Activated naive CD8-positive, alpha-beta T cell (primary cell): ENCODE measurements around the gene ZFYVE9.
"Not testable (repeated sequence)": the region's sequence is repeated elsewhere in the genome, so short reads cannot be mapped to it uniquely, and the experiment has no call there.

Source experiments
- H3K27ac Mint-ChIP-seq: one replicate; pipeline ENCODE4 v1.8.0; 2021; ENCODE audit warnings: mixed read lengths
- H3K27me3 Mint-ChIP-seq: one replicate; pipeline ENCODE4 v1.8.0; 2021; ENCODE audit warnings: mixed read lengths
- H3K36me3 Mint-ChIP-seq: one replicate; pipeline ENCODE4 v1.8.0; 2021; ENCODE audit warnings: mixed read lengths
- H3K4me1 Mint-ChIP-seq: one replicate; pipeline ENCODE4 v1.8.0; 2021; ENCODE audit warnings: low read depth, mixed read lengths
- H3K4me3 Mint-ChIP-seq: one replicate; pipeline ENCODE4 v1.8.0; 2021; ENCODE audit warnings: mild to moderate bottlenecking, mixed read lengths
- H3K9me3 Mint-ChIP-seq: one replicate; pipeline ENCODE4 v1.8.0; 2021; ENCODE audit warnings: low read depth, mixed read lengths

ZFYVE9 gene

GRCh38 chr1:52192436-52192835 lies 50.5 kb downstream of the ZFYVE9 start:
- H3K27me3 Mint-ChIP-seq = no peaks in the 10 kb centered on the region
- H3K27ac Mint-ChIP-seq = no peak overlapping the region
- no peak overlapping the region for H3K4me3 Mint-ChIP-seq
- H3K36me3 Mint-ChIP-seq = peaks cover 12% of the 10 kb centered on the region
- no peaks in the 10 kb centered on the region for H3K9me3 Mint-ChIP-seq
- no peaks in the 10 kb centered on the region for H3K4me1 Mint-ChIP-seq

GRCh38 chr1:52193985-52194384 lies 52.1 kb downstream of the ZFYVE9 start:
- H3K9me3 Mint-ChIP-seq = no peaks in the 10 kb centered on the region
- no peak overlapping the region for H3K4me3 Mint-ChIP-seq
- H3K4me1 Mint-ChIP-seq = no peaks in the 10 kb centered on the region
- H3K27me3 Mint-ChIP-seq = no peaks in the 10 kb centered on the region
- no peak overlapping the region for H3K27ac Mint-ChIP-seq
- H3K36me3 Mint-ChIP-seq = peaks cover 9% of the 10 kb centered on the region

GRCh38 chr1:52195161-52195560 lies 53.3 kb downstream of the ZFYVE9 start:
- Mint-ChIP-seq H3K9me3 (peaks cover 5% of the 10 kb centered on the region), H3K27me3 (no peaks in the 10 kb centered on the region), H3K36me3 (peaks cover 10% of the 10 kb centered on the region), H3K4me3 (no peak overlapping the region), H3K27ac (no peak overlapping the region), H3K4me1 (no peaks in the 10 kb centered on the region)

- peaks cover 10% of the 10 kb centered on the region for H3K9me3 Mint-ChIP-seq
- no peak overlapping the region for H3K27ac Mint-ChIP-seq
- peaks cover 11% of the 10 kb centered on the region for H3K36me3 Mint-ChIP-seq
- H3K27me3 Mint-ChIP-seq = no peaks in the 10 kb centered on the region
- H3K4me3 Mint-ChIP-seq = no peak overlapping the region
- peaks cover 16% of the 10 kb centered on the region for H3K4me1 Mint-ChIP-seq
These were observed 62.2 kb downstream of the ZFYVE9 start for GRCh38 chr1:52203935-52204625.

GRCh38 chr1:52204696-52205095 lies 62.8 kb downstream of the ZFYVE9 start:
- no peak overlapping the region for H3K27ac Mint-ChIP-seq
- no peaks in the 10 kb centered on the region for H3K27me3 Mint-ChIP-seq

GRCh38 chr1:52206686-52207085 lies 64.8 kb downstream of the ZFYVE9 start:
- H3K27ac Mint-ChIP-seq, H3K4me3 Mint-ChIP-seq, H3K27me3 Mint-ChIP-seq, H3K9me3 Mint-ChIP-seq: not testable (repeated sequence)
- H3K36me3 Mint-ChIP-seq = peaks cover 11% of the 10 kb centered on the region
- H3K4me1 Mint-ChIP-seq = peaks cover 28% of the 10 kb centered on the region

More at GRCh38 chr1:52204696-52205095, 62.8 kb downstream of the ZFYVE9 start:
- Mint-ChIP-seq H3K9me3 (peaks cover 6% of the 10 kb centered on the region), H3K4me1 (peaks cover 19% of the 10 kb centered on the region), H3K4me3 (no peak overlapping the region), H3K36me3 (peaks cover 11% of the 10 kb centered on the region)

GRCh38 chr1:52209429-52209828 lies 67.5 kb downstream of the ZFYVE9 start:
- Mint-ChIP-seq H3K4me1 (peaks cover 22% of the 10 kb centered on the region), H3K27me3 (no peaks in the 10 kb centered on the region), H3K27ac (no peak overlapping the region), H3K9me3 (no peaks in the 10 kb centered on the region), H3K36me3 (peaks cover 15% of the 10 kb centered on the region), H3K4me3 (no peak overlapping the region)

- Mint-ChIP-seq H3K4me3 (no peak overlapping the region), H3K27me3 (no peaks in the 10 kb centered on the region), H3K9me3 (no peaks in the 10 kb centered on the region), H3K36me3 (peaks cover 16% of the 10 kb centered on the region), H3K27ac (peak overlapping the region; percentile 0), H3K4me1 (peaks cover 16% of the 10 kb centered on the region)
These were observed 68.2 kb downstream of the ZFYVE9 start for GRCh38 chr1:52210044-52210443.

- peaks cover 52% of the 10 kb centered on the region for H3K36me3 Mint-ChIP-seq
- H3K27ac Mint-ChIP-seq = no peak overlapping the region
- peaks cover 14% of the 10 kb centered on the region for H3K9me3 Mint-ChIP-seq
- H3K4me1 Mint-ChIP-seq = no peaks in the 10 kb centered on the region
- H3K27me3 Mint-ChIP-seq = no peaks in the 10 kb centered on the region
- H3K4me3 Mint-ChIP-seq = no peak overlapping the region
These were observed 75.1 kb downstream of the ZFYVE9 start for GRCh38 chr1:52216907-52217458.

- H3K4me3 Mint-ChIP-seq = no peak overlapping the region
- H3K27me3 Mint-ChIP-seq = no peaks in the 10 kb centered on the region
- H3K36me3 Mint-ChIP-seq = peaks cover 40% of the 10 kb centered on the region
- H3K27ac Mint-ChIP-seq = no peak overlapping the region
- H3K4me1 Mint-ChIP-seq = peaks cover 3% of the 10 kb centered on the region
- no peaks in the 10 kb centered on the region for H3K9me3 Mint-ChIP-seq
These were observed 83.3 kb downstream of the ZFYVE9 start for GRCh38 chr1:52225174-52225573.

- no peaks in the 10 kb centered on the region for H3K9me3 Mint-ChIP-seq
These were observed 87.6 kb downstream of the ZFYVE9 start for GRCh38 chr1:52229494-52229893.

GRCh38 chr1:52233463-52233862 lies 91.6 kb downstream of the ZFYVE9 start:
- Mint-ChIP-seq H3K9me3 (no peaks in the 10 kb centered on the region), H3K4me3 (no peak overlapping the region), H3K4me1 (peaks cover 3% of the 10 kb centered on the region), H3K36me3 (peaks cover 7% of the 10 kb centered on the region), H3K27me3 (no peaks in the 10 kb centered on the region), H3K27ac (no peak overlapping the region)

More at GRCh38 chr1:52229494-52229893, 87.6 kb downstream of the ZFYVE9 start:
- no peaks in the 10 kb centered on the region for H3K27me3 Mint-ChIP-seq
- H3K4me1 Mint-ChIP-seq = peaks cover 3% of the 10 kb centered on the region
- H3K4me3 Mint-ChIP-seq = no peak overlapping the region
- peaks cover 16% of the 10 kb centered on the region for H3K36me3 Mint-ChIP-seq
- H3K27ac Mint-ChIP-seq = no peak overlapping the region

GRCh38 chr1:52234014-52234413 lies 92.1 kb downstream of the ZFYVE9 start:
- Mint-ChIP-seq H3K9me3 (no peaks in the 10 kb centered on the region), H3K27me3 (no peaks in the 10 kb centered on the region), H3K27ac (no peak overlapping the region), H3K4me3 (no peak overlapping the region), H3K4me1 (peaks cover 5% of the 10 kb centered on the region), H3K36me3 (peaks cover 8% of the 10 kb centered on the region)

- peaks cover 4% of the 10 kb centered on the region for H3K4me1 Mint-ChIP-seq
- no peaks in the 10 kb centered on the region for H3K27me3 Mint-ChIP-seq
- no peaks in the 10 kb centered on the region for H3K9me3 Mint-ChIP-seq
- H3K27ac Mint-ChIP-seq = no peak overlapping the region
- H3K36me3 Mint-ChIP-seq = peaks cover 8% of the 10 kb centered on the region
- H3K4me3 Mint-ChIP-seq = no peak overlapping the region
These were observed 92.8 kb downstream of the ZFYVE9 start for GRCh38 chr1:52234708-52235107.

- Mint-ChIP-seq H3K36me3 (peaks cover 8% of the 10 kb centered on the region), H3K27me3 (no peaks in the 10 kb centered on the region)
These were observed 93.8 kb downstream of the ZFYVE9 start for GRCh38 chr1:52235646-52236045.

GRCh38 chr1:52237430-52237829 lies 95.5 kb downstream of the ZFYVE9 start:
- Mint-ChIP-seq H3K27me3 (no peaks in the 10 kb centered on the region), H3K27ac (no peak overlapping the region), H3K9me3 (no peaks in the 10 kb centered on the region), H3K4me3 (no peak overlapping the region), H3K36me3 (peaks cover 8% of the 10 kb centered on the region), H3K4me1 (peaks cover 9% of the 10 kb centered on the region)

More at GRCh38 chr1:52235646-52236045, 93.8 kb downstream of the ZFYVE9 start:
- Mint-ChIP-seq H3K4me3 (no peak overlapping the region), H3K27ac (no peak overlapping the region), H3K9me3 (no peaks in the 10 kb centered on the region), H3K4me1 (peaks cover 5% of the 10 kb centered on the region)
